GM12891 (cell line): ENCODE data around the gene HIBADH.

ENCODE experiments used
- PAX5 ChIP-seq: IDR thresholded peaks from 2 replicates; pipeline ENCODE4 v1.6.1; 2011; ENCODE audit warnings: low read length, moderate library complexity, mild to moderate bottlenecking; ENCODE audit not compliant: insufficient read depth, severe bottlenecking
- POLR2A ChIP-seq: IDR thresholded peaks from 2 replicates; pipeline ENCODE4 v1.6.1; 2011; ENCODE audit warnings: low read depth, low read length, control low read depth
- POLR2AphosphoS5 ChIP-seq: IDR thresholded peaks from 2 replicates; pipeline ENCODE4 v1.6.1; 2011; ENCODE audit warnings: low read depth, low read length, control low read depth
- TAF1 ChIP-seq: IDR thresholded peaks from 2 replicates; pipeline ENCODE4 v1.6.1; 2011; ENCODE audit warnings: low read depth, low read length, control low read depth

- TF ChIP-seq TAF1 (no peak), POLR2A (no peak), POLR2AphosphoS5 (no peak), PAX5 (no peak)
These were observed 69.5 kb downstream of the HIBADH start for GRCh38 chr7:27593226-27593625.
